Skin of body (tissue), 2 donors: ENCODE data around the gene DAZAP2. TPM values are rescaled to one million over a fixed set of nuclear protein-coding genes. Genes with fewer than 3 reads are reported as not detected.

Experiments used
- DNase-seq: peaks from one replicate; lab custom pipeline; 2025; lab: John Stamatoyannopoulos, UW
- total RNA-seq: library from RNA; depleted of rRNA; stranded (reverse); fragments of >200 nt; gene quantifications from one replicate; pipeline ENCODE4 v1.2.3, GENCODE V29; 2014

The DAZAP2 gene, protein sequence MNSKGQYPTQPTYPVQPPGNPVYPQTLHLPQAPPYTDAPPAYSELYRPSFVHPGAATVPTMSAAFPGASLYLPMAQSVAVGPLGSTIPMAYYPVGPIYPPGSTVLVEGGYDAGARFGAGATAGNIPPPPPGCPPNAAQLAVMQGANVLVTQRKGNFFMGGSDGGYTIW
- 50.2 TPM for total RNA-seq

DNA sequence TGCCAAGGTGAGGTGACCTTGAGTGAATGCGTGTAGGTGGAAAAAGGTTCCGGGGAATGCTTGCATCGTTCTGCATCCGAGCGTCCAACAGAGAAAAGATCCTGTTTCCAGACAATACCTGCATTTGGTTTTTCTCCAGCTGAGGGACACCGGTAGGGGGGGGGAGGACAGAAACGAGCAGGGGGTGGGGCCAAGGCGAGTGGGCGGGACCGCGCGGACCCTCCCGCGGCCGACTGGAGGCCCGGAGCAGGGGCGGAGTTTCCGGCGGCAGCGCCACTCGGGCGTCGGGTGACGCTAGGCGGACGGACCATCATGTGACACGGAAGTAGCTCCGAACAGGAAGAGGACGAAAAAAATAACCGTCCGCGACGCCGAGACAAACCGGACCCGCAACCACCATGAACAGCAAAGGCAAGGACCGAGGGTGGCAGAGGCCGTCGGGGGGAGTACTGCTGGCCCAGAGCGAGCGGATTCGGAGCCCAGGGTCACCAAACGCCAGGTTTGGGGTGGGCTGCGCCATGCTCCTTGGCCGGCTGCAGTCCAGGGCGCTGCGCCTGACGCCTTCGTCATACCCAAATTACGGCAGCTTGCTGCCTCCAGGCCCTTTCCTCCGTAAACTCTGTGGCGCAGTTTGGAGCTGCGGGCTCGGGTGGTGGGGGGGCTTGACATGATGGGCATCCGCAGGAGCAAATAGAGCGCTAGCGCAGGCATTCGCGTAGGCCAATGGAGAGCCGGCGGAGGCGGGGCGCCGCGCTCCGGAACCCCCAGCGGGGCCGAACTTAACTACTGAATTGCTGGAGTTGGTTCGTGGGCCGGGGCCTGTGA, at the start of gene DAZAP2:
Gene DAZAP2, plus strand, starts transcription at position 317 of the 825 bp plus-strand sequence. Its CDS starts 82 bp downstream, at position 399.
- DNase-seq, result peak; percentile 92

DNA sequence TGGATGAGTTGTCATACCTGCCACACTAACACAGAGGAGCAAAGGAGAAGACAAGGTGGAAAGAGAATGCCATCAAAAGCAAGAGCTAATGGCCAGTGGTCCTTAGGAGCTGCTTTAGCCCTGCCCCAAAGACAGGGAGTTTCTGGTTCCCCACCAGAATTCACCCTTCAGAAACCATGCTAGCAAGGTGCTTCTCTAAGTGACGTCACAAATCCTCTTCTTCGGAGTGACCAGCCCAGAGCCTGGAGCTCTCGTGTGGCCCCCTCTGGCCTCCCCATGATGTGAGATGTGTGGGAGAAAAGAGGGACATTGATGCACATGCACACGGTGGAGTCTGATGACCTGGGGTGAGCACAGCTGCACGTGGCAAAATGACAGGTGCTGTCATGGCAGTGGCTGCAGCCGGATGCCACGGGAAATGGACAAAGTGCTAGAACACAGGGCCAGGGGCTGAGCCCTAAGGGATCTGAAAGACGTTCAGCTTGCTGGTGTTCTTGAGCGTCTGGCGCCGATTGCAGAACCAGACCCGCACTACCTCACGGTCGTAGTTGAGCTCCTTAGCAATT, 48.8 kb upstream of the DAZAP2 start:
- no peak for DNase-seq

DNA sequence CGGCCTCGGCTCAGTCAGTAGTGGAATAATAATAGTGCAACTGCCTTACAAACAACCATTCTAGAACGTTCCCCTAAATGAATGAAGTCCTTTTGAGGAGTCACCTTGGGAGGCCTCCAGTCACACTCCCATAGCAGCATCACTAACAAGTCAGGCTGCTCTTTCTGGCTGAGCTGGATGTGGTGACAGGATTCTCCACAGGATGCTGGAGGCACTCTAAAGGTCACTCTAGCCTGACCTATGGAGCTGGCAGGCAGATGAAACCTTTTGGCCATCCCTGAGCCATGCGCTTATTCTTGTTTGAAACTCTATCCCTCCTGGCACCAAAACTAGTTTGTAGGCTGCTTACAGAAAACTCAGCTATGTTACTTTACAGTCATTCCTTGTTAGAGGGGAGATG, 47.8 kb upstream of the DAZAP2 start:
- no peak for DNase-seq

DNA sequence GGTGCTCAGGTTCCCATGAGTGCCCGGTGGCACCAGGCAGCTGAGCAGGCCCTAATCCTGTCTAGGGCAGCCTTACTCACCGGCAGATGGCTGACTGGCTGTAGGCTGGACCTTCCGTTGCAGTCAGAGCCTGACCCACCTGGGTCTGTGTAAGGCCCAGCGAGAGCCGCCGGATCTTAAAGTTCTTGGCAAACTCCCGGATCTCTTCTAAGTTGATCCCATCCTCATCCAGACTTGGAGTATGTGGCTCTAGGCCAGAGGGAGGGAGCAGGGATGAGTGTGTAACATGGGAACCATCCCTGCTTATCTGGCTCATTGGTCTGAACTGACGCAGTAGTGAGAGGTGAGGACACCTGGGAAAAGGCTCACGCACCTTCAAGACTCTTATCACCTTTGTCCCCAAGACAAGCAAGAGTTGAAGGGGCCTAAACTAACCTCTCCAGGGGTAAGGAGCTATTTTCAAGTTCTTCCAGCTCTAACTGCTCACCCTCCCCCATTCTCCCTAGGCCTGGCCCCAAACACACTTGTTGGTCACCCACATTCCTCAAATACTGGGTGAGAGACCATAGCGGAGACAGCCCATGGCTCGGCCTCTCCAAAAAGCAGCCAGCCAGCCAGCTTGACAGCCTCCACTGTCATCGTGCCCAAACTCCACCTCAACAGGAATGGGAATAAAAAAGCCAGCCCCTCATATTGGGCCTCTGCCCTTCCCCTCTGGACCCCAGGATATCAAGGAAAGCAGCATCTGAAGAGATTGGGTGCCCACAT, 46.9 kb upstream of the DAZAP2 start:
- no peak for DNase-seq

DNA sequence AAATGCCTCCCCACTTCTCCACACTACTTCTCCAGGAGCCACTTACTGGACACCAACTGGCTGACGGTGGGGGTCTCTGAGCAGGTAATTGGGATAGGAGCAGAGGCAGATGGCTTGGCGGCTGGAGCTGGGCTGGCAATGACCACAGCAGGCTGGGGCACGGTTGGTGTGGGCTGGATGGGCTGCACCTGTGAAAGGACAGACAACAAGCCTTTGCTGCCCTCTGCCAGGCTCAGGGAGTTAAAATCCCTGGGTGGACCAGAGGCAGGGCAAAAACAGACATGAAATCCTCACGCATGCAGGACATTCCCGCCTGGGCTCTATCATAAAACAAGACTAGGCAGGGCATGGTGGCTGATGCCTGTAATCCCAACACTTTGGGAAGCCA, 46.3 kb upstream of the DAZAP2 start:
- no peak for DNase-seq

DNA sequence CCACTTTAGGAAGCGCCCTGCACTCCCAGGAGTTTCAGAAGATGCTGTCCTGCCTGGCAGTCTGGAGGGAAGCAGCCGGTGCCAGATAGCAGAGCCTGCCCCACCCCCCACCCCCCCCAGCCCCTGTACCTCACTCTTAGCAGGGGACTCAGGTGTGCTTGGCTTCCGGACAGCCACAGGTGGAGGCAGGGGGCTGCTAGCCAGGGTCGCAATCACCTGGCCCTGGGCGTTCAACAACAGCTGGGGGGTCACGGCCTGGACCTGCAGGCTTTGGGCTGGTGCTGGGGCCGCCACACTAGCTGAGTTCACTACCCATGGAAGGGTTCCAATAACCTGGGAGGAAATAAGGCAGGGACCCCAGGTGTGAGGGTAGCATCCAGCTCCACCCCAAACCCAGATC, 42.8 kb upstream of the DAZAP2 start:
- DNase-seq, result no peak

DNA sequence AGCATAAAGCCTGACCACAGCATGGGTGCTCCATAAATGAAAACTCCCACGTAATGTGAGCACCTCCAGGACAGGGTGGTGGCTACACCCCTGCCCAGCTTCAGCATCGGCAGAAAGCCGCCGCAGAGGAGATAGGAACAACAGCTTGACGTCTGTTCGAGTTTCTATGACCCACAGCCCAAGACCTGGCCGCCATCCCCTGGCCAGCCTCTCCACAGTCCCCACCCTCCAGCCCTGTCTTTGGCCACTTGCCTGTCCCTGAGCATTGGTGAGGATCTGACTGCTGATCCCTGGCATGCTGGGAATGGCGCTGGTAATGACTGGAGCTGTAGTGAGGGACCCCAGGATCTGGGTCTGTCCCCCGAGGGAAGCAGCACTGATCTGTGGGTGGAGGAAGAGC, 42.1 kb upstream of the DAZAP2 start:
- DNase-seq, result no peak

DNA sequence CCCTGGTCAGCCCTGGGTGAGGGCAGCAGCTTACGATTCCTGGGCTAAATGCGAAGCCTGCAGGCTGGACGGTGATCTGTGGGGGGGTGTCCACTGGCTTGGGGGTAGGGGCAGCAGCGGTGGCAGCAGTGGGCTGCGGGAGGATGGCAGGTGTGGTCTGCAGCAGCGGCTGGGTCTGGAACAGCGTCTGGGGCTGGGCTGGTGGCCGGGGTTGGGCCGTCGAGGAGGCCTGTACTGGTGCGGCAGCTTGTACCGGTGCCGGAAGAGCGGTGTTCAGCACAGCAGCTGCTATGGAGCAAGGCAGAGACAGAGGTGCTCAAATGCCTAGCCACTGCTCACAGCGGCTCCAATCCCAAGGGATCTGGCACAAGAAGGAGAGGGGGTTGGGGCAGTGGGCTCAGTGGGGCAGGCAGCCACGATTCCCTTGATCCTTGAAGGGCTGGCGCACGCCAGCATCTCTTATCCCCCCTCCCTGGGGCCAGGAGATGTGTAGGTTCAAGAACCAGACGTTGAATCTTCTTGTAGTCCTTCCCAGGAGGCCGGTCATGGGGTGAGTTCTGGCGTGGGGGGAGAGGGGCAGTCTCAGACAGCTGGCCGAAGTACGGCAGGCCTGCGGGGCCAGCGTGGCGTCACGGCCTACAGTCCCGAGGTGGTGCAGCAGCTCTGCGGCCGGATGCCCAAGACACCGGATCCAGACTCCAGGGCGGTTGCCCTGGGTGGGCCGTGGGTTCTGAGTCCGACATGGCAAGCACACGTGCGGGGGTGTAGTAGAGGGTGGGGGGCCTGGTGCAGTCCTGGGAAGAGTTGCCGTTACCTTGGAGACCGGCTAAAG, 40.7 kb upstream of the DAZAP2 start:
- DNase-seq, result no peak

DNA sequence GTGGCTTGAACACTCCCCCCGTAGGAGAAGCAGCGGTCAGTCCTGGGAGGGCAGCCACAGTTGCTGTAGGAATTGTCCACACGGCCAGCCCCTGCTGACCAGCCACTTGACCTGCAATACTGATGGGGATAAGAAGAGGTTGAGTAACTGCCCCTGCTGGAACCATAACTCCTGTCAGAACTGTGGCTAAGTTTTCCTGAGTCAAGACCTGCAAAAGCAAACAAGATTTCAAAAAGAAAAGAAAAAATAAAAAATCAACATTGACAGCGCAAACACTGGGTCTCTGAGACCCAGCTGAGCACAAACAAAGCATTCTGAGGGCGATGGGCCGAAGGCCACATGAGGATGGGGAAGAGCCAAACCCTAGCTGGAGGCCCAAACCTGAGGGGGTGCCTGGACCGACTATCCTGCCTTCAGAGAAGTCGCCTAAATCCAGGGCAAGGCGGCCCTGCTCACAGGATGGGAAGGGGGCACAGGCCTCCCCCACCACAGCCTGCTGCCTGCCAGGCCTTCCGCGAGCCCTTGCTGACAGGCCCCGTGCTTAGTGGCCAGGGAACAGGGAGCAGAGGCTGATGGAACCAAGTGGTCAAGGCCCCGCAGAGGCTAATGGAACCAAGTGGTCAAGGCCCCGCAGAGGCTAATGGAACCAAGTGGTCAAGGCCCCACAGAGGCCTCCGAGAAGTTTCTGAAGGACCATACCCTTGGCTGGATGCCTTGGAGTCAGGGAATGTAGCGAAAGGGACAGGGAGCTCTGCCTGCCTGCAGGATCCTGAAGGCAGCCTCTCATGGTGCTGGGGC, 39.9 kb upstream of the DAZAP2 start:
- no peak for DNase-seq

DNA sequence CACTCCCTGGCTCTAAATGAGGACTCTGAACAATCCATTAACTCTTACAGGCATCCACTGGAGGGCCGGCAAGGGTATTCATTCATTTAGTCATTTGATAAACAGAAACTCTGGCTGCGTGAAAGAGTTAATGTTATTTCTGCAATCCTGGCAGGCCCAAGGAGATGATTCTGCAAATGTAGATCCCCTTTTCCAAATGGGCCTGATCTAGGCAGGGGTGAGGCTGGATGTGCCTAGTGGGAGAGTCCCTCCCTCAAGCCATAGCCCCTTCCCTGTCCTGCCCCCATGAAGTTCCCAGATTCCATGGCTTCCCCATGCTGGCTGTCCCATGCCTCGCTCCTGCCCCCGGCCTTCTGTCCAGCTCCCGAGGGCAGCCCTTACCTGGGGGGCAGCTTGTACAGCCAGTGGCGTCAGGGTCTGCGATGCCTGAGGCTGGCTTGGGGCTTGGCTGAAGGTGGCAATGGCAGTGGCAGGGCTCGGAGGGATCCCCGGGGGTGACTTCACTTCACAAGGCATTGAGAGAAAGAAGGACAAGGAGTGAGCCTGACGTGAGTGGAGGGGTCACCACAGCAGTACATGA, 39.2 kb upstream of the DAZAP2 start:
- DNase-seq, result no peak

DNA sequence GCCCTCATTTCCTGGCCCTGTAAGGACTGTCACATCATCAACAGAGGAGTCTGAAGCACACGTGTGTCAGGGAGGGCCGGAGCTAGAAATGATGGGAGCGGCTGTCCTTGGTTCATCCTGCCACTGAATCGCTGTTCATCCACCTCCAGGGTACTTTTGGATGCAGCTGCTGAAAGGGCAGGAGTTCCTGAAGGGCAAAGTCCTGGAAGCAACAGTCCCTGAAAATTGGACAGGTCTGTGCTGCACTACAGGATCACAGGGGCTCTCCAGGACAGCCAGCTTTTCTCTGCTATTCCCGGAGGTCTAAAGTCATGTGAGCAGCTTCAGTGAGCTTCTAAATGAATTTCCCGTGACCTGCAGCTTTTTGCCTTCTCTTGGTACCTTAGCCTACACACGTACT, 38.5 kb upstream of the DAZAP2 start:
- no peak for DNase-seq

DNA sequence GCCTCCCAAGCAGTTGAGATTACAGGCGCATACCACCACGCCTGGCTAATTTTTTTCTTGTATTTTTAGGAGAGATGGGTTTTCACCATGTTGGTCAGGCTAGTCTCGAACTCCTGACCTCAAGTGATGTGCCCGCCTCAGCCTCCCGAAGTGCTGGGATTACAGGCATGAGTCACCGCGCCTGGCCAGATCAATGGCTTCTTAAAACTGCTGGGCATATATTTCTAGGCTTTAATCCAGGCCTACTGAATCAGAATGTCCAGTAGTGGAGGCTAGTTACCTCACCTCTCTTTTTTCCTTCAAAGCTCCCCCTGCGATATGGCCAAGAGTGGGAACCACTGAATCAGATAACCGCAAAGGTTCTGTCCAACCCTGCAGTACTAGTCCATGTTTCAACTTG, 37.8 kb upstream of the DAZAP2 start:
- DNase-seq, result no peak

DNA sequence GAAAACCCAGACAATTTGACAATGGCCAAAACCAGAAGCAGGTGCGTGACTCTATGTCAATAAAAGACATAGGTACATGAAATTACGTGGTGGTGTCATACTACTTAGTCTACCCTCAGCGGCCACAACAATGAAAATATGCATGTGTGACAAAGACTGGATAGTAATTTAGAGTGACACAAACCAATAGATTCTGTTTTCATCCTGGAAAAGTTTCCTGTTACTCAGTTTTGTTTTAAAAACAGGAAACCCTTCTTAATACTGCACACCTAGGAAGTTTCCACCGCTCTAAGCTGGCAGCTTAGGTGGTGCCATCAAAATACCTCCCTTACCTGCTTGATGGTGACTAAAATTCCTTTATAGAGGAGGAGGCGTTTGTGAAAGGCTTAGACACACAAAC, 35.9 kb upstream of the DAZAP2 start:
- no peak for DNase-seq

DNA sequence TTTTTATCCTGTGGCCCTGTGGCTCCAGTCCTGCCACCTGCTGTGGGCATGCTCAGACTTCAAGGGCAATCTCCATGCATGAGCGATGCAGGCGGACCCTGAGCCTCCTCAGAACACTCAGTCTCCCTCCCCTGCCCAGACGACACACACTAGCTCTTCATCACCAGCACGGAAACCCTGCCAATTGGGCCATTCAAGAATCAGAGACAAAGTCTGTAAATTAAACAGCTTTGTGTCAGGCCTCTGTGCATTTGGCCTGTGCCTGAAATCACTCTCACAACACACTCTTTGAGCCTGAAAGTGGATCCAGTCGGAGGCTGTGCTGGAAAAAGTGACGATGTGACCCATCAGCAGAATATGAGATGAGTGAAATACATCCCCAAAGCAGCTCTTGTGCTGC, 33.3 kb upstream of the DAZAP2 start:
- no peak for DNase-seq

DNA sequence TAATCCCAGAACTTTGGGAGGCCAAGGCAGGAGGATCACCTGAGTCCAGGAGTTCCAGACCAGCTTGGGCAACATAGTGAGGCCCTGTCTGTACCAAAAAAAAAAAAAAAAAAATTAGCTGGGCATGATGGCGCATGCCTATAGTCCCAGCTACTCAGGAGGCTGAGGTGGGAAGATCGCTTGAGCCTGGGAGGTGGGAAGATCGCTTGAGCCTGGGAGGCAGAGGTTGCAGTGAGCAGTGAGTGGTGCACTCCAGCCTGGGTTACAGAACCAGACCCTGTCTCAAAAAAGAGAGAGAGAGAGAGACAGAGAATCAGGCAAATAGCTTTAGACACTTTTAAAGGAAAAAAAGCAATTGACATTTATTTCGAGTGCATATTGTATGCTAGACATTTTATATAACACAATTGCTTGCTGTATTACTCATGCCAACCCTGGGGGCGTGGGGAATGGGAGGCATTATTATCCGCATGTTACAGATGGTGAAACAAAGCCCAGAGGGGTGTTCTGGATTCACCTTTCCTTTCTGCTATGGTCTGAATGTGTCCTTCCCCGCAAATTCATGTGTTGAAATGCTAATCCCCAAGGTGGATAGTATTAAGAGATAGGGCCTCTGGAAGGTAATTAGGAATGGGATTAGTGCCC, 30.5 kb upstream of the DAZAP2 start:
- no peak for DNase-seq

DNA sequence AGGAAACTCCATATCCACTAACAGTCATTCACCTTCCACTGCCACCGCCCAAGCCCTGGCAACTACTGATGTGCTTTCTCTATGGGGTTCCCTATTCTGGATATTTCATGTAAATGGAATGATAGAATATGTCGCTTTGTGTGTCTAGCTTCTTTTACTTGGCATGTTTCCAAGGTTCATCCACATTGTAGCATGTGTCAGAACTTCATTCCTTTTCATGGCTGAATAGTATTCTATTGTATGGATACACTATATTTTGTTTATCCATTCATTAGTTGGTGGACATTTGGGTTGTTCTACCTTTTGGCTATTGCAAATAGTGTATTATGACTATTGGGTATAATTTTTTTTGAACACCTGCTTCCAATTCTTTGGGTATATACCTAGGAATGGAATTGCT, 29.4 kb upstream of the DAZAP2 start:
- DNase-seq, result no peak

DNA sequence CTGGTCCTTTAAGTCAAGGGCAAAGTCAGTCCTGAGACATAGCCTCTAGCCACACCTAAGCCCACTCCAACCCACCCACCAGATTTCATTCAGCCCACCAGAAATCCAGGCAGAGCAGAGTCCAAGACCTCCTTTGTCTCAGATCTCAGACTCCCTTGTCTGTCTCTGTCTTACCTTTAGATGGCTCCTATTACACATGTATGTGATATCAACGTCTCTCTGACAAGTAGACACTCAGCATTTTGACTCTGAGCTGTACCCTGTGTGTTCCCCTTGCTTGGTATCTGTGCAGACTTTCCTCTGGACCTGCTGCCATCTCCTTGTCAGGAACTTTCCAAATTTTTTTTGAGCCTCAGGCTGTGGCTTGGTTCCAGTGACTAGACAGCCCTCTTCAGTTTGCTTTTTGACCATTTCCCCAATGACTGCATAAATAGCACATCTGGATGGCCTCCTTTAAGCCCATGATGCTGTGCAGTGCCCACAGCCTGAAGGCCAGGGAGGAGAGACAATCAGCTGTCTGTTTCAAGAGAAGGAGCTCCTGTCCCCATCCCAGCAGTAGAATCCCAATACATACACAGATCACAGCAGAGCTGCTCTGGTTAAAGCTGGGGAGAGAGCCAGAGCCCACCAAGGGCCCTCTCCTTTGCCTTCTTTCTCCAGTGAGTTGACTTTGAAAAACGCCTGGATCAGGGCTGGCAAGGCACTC, 27.8 kb upstream of the DAZAP2 start:
- DNase-seq, result no peak

DNA sequence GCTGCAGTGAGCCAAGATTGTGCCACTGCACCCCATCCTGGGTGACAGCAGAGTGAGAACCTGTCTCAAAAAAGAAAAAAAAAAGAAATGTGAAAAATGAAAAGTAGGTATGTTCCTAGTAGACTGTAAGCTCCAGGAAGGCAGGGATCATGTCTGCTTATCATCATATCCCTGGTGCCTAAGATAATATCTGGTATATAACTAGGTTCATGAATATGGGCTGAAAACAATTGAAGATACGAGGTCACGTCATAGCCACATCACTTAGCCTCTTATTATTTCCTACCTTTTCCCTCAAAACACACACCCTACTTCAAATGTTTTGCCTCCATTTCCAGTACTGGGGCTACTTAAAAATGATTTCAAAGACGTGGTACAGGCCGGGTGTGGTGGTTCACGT, 23.7 kb upstream of the DAZAP2 start:
- no peak for DNase-seq

DNA sequence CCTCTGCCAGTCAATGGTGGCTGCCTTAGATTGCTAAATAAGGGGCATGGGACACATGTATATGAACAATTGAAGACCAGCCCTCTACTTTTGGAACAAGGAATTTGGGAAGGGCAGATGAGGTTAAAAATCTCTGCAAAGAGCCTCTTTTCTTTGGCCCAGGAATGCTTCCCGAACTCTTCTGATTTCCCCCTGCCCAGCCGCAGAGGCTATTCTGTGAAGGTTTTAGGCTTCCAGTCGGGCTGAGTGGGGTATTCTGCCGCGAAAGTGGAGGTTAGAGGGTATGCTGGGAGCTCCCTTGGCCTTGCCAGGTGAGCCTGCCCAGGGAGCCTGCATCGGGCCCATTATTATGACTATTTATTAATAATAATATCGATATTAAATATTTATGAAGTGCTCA, 22.0 kb upstream of the DAZAP2 start:
- DNase-seq, result no peak
